Omental fat pad (tissue), 4 donors: ENCODE data around the gene PDLIM5. TPM values are rescaled to one million over a fixed set of nuclear protein-coding genes. Genes with fewer than 3 reads are reported as not detected.

Source experiments
- ATAC-seq: fragments of 150-250 bp; one replicate; pipeline ENCODE4 v1.9.1; 2016; ENCODE audit warnings: mild to moderate bottlenecking, moderate library complexity; ENCODE audit not compliant: low FRiP score
- DNase-seq: peaks from one replicate; pipeline ENCODE4 v3.0.0-alpha.2; 2019; ENCODE audit warnings: low spot score
- total RNA-seq, 4 donors: library from RNA; depleted of rRNA; stranded (reverse); fragments of >200 nt; gene quantifications; one replicate each; pipeline ENCODE4 v1.1.0, GENCODE V29; 2016
- TF ChIP-seq, protein P1 (sequence below), 3 donors: fragments of 450-650 bp; IDR thresholded peaks; one replicate each; pipeline ENCODE4 v1.5.1; 2016 to 2017; ENCODE audit warnings: antibody characterized with exemption in 3 of 3, mild to moderate bottlenecking in 3 of 3, moderate library complexity in 2 of 3

Gene PDLIM5
- total RNA-seq, 4 donors from 2014 or later: 119 to 168 (median 146) TPM

DNA sequence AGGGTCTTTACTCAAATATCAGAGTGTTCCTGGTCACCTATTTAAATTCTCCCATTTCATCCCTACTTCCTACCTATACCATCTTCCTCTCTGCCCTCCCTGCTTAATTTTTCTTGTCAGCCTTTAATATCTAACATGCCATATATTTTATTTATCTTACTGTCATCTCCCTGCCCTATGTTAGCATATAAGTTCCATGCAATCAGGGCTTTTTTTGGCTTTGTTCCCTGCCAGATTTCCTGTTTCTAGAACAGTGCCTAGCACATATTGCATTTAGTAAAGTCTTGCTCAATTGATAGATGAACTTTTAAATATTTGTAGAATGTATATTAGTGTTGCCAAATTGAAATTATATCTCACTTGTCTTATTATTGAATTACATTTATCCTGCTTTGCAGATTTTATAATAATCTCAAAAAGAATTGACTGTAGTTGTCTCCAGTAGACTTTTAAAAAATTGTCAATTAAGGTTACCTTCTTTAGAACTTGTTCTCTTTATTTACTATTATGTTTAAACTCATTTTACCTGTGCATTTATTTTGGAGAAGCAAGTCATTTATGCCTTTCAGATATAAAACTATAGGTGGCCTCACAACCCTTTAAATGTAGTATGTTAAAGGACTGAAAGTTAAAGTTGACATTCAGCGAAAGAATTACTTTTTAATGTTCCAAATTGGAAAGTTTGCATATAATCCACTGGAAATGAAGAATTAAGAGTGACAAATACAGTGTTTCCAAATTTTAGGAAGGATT lies 197.8 kb downstream of the PDLIM5 start:
- DNase-seq (no peak), ATAC-seq (no peak)
- TF ChIP-seq, protein P1, sequence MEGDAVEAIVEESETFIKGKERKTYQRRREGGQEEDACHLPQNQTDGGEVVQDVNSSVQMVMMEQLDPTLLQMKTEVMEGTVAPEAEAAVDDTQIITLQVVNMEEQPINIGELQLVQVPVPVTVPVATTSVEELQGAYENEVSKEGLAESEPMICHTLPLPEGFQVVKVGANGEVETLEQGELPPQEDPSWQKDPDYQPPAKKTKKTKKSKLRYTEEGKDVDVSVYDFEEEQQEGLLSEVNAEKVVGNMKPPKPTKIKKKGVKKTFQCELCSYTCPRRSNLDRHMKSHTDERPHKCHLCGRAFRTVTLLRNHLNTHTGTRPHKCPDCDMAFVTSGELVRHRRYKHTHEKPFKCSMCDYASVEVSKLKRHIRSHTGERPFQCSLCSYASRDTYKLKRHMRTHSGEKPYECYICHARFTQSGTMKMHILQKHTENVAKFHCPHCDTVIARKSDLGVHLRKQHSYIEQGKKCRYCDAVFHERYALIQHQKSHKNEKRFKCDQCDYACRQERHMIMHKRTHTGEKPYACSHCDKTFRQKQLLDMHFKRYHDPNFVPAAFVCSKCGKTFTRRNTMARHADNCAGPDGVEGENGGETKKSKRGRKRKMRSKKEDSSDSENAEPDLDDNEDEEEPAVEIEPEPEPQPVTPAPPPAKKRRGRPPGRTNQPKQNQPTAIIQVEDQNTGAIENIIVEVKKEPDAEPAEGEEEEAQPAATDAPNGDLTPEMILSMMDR (IDR thresholded peaks at IDR 0.05): no peak

DNA sequence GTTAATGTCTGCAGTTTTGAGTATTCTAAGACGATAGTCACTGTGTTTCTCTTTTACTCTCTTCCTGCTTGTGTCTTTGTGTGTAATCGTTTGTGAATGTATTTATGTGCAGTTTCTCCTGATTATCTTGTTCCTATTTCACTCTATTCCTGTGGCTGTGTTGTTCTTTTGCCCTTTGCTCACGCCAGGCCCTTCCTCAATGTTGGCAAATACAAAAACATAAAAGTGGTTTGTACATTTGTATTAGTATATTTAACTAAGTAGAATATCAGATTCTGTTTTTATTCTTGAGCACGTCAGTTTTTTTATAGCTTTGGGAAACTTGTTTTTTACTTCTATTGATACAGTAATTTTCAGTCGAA lies 198.4 kb downstream of the PDLIM5 start:
- TF ChIP-seq, protein P1 (IDR thresholded peaks at IDR 0.05): no peak
- ATAC-seq (peak; percentile 37), DNase-seq (no peak)

DNA sequence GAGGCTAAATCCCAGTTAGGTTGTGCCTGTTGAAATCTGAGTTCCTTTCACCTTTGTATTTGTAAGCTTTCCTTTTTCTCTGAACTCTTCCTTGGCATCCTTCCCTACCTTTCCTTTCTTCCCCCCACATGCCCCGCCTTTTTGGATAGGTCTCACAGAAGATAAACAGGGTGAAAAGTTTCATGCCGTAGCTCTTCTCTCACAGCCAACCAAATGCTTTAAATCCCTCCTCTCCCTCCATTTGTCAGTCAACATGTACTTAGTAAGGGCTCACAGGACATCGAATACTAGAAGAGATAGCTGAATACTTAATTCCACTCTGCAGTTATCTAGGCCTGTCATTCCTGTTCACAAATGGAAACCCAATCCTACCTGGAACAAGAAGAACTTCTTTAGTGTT lies 198.9 kb downstream of the PDLIM5 start:
- no peak for DNase-seq
- ATAC-seq: peak; percentile 34
- TF ChIP-seq, protein P1 (IDR thresholded peaks at IDR 0.05): no peak

DNA sequence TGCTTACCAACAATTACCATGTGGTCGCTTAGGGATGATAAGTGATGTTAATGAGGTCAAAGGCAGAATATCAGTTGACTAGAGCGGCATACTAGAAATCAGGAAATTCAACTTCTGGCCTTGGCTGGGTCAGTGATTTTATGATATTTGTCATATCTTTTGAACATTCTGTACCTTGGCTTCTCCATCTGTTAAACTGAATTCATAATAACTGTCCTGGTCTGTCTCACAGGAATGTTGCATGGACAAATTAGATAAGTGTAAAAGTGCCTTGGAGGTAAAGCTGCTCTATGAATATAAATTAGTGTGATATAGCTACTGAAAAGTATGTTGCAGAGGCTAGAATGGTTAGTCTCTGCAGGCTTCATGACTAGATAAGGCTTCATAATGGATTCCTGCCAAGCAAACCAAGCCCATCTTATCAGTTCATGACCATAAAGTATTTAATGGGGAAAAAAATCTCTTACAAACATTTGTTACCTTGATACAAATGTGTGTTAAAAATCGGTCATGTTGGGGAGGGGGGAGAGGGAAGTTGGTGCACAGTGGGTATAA lies 201.4 kb downstream of the PDLIM5 start:
- ATAC-seq: no peak
- no peak for DNase-seq
- TF ChIP-seq, protein P1 (IDR thresholded peaks at IDR 0.05): no peak

DNA sequence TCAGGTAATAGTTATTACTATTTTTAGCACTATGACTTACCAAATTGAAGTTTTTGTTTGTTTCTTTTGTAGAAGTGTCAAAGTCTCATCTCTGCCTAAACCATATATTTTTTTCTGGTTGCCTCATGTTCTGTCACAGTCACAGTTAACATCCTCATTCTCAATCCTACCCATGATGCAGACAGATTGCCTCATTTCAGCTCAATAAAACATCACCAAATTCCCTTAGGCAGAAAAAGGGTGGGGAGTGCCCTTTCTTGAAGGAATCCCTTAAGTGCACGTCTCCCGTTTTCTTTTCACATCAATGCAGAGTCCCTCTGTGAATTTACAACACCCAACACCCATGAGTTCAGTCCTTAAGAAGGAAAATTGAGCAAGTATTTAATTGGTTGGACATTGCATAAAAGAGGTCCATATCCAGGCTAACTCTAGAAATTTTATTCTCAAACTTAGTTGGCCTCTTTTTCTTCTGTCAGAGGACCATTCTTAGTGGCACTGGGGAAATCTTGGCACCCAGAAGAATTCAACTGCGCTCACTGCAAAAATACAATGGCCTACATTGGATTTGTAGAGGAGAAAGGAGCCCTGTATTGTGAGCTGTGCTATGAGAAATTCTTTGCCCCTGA lies 202.4 kb downstream of the PDLIM5 start:
- TF ChIP-seq, protein P1 (IDR thresholded peaks at IDR 0.05): no peak
- ATAC-seq (no peak), DNase-seq (no peak)

DNA sequence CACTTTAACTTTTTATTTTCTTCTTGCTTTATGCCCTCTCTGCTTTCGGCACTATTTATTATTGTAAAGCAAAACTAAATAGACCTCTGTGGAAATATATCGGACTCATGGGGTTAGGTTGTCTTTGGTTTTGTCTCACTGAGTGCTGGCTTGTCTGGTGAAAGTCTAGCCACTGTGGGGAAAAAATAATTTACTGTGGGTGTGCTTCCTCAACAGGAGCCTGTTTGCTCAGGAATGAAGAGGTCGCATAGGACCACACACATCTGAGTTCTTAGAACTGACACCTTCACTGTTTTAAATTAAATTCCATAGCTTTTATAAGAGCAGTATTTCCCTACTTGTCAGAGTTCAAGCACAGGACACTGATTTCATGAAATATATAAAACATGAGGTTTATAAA lies 203.0 kb downstream of the PDLIM5 start:
- DNase-seq: no peak
- ATAC-seq: no peak
- TF ChIP-seq, protein P1 (IDR thresholded peaks at IDR 0.05): no peak
